Naive thymus-derived CD4-positive, alpha-beta T cell (primary cell): ENCODE data around the gene ZNF608. TPM values are rescaled to one million over a fixed set of nuclear protein-coding genes. Genes with fewer than 3 reads are reported as not detected.

Source experiments
- ATAC-seq: fragments of 150-1000 bp; cut with Tn5 transposase; 2 replicates; pipeline ENCODE4 v1.10.0; 2021; ENCODE audit warnings: mild to moderate bottlenecking, moderate library complexity
- CTCF ChIA-PET: fragments of 350-600 bp; sonication (Branson Sonifier 250); formaldehyde crosslinking; loops from one replicate; lab custom pipeline; 2021; ENCODE audit warnings: antibody characterized with exemption; lab: Charles Lee
- POLR2A ChIA-PET: fragments of 350-600 bp; sonication (Branson Sonifier 250); formaldehyde crosslinking; loops from one replicate; lab custom pipeline; 2021; ENCODE audit warnings: antibody characterized with exemption, inconsistent platforms; lab: Charles Lee
- DNase-seq, 9 donors: peaks; one replicate each; pipeline versions ENCODE4 v3.0.0 to v3.0.0-alpha.2; 2020 to 2022; ENCODE audit warnings: mixed read lengths in 1 of 9
- H3K27ac ChIP-seq: one replicate; pipeline ENCODE4 v1.7.0; 2013; ENCODE audit warnings: mild to moderate bottlenecking, low read depth, low read length, moderate library complexity
- H3K27me3 ChIP-seq, 2 donors: one replicate each; pipeline ENCODE4 v1.7.0; 2013; ENCODE audit warnings: low read length in 2 of 2, mild to moderate bottlenecking in 2 of 2, moderate library complexity in 2 of 2; ENCODE audit not compliant: control insufficient read depth in 2 of 2, insufficient read depth in 2 of 2
- H3K36me3 ChIP-seq, 3 experiments: 1 replicate in 2 of 3; 2 replicates in 1 of 3; pipeline ENCODE4 v1.7.0; 2013; ENCODE audit warnings: low read length in 3 of 3, mild to moderate bottlenecking in 3 of 3, moderate library complexity in 1 of 3; ENCODE audit not compliant: insufficient read depth in 3 of 3, control insufficient read depth in 2 of 3
- H3K4me1 ChIP-seq, 2 donors: one replicate each; pipeline ENCODE4 v1.7.0; 2013; ENCODE audit warnings: low read length in 2 of 2, mild to moderate bottlenecking in 2 of 2, moderate library complexity in 1 of 2; ENCODE audit not compliant: control insufficient read depth in 2 of 2, insufficient read depth in 2 of 2
- H3K4me3 ChIP-seq: 2 replicates; pipeline ENCODE4 v1.7.0; 2013; ENCODE audit warnings: mild to moderate bottlenecking, low read length
- H3K9me3 ChIP-seq, 3 experiments: 1 replicate in 2 of 3; 2 replicates in 1 of 3; pipeline ENCODE4 v1.7.0; 2013; ENCODE audit warnings: low read length in 3 of 3; ENCODE audit not compliant: control insufficient read depth in 2 of 3
- H3K27ac Mint-ChIP-seq, 9 donors: one replicate each; pipeline ENCODE4 v1.8.0; 2020 to 2022; ENCODE audit warnings: mixed read lengths in 9 of 9, mild to moderate bottlenecking in 8 of 9, moderate library complexity in 5 of 9, inconsistent platforms in 2 of 9
- H3K27me3 Mint-ChIP-seq, 5 donors: one replicate each; pipeline ENCODE4 v1.8.0; 2021 to 2022; ENCODE audit warnings: mixed read lengths in 5 of 5, mild to moderate bottlenecking in 1 of 5
- H3K36me3 Mint-ChIP-seq, 5 donors: one replicate each; pipeline ENCODE4 v1.8.0; 2020 to 2022; ENCODE audit warnings: mixed read lengths in 5 of 5, mild to moderate bottlenecking in 3 of 5, inconsistent platforms in 1 of 5
- H3K4me1 Mint-ChIP-seq, 7 donors: one replicate each; pipeline ENCODE4 v1.8.0; 2020 to 2022; ENCODE audit warnings: mixed read lengths in 7 of 7, mild to moderate bottlenecking in 3 of 7, inconsistent platforms in 1 of 7
- H3K4me3 Mint-ChIP-seq, 10 donors: one replicate each; pipeline ENCODE4 v1.8.0; 2020 to 2022; ENCODE audit warnings: mild to moderate bottlenecking in 10 of 10, mixed read lengths in 10 of 10, moderate library complexity in 6 of 10, inconsistent platforms in 2 of 10
- H3K9me3 Mint-ChIP-seq, 11 donors: one replicate each; pipeline ENCODE4 v1.8.0; 2020 to 2022; ENCODE audit warnings: mixed read lengths in 11 of 11, mild to moderate bottlenecking in 4 of 11, inconsistent platforms in 1 of 11, moderate library complexity in 1 of 11
- intact Hi-C, 2 donors: fragments of 100-400 bp; cut with micrococcal nuclease; formaldehyde crosslinking; loops; one replicate each; pipeline ENCODE4 v1.15.1; 2023
- polyA plus RNA-seq, 2 donors: library from polyadenylated mRNA; unstranded; fragments of 300-500 nt; fragmentation: Illumina TruSeq; gene quantifications; one replicate each; pipeline ENCODE4 v1.2.3, GENCODE V29; 2021
- total RNA-seq, 6 experiments: library from RNA in 5 of 6; stranded (reverse) in 5 of 6; gene quantifications; 1 replicate in 5 of 6; 2 replicates in 1 of 6; pipeline ENCODE4 v1.2.3 and lab custom pipeline; 2021 to 2026

Gene ZNF608
- total and polyA plus RNA-seq, 7 experiments from 2014 or later, result 0.90 to 1.5 TPM; not detected in 5

GRCh38 chr5:124737651-124738050 is 8.8 kb downstream of the ZNF608 start:
- Histone ChIP-seq H3K9me3 (no peaks in the 10 kb centered on the region), H3K36me3 (no peaks in the 10 kb centered on the region), H3K27me3 (no peaks in the 10 kb centered on the region), H3K27ac (no peak overlapping the region), H3K4me3 (no peak overlapping the region), H3K4me1 (no peaks in the 10 kb centered on the region)
- POLR2A ChIA-PET, result no interaction called here
- Mint-ChIP-seq H3K4me3 (no peak overlapping the region), H3K4me1 (peaks cover 0 to 1% (median 0%) of the 10 kb centered on the region in 7 donors), H3K27ac (no peak overlapping the region), H3K9me3 (peaks cover 0 to 6% (median 3%) of the 10 kb centered on the region in 11 donors), H3K27me3 (peaks cover 23 to 49% (median 30%) of the 10 kb centered on the region in 5 donors), H3K36me3 (peaks cover 0 to 8% (median 0%) of the 10 kb centered on the region in 5 donors)
- CTCF ChIA-PET, result no interaction called here
- no peak for DNase-seq
- intact Hi-C loops, result no loop called here
- no peak for ATAC-seq

GRCh38 chr5:124736805-124737188 is 9.6 kb downstream of the ZNF608 start:
- no peak overlapping the region for H3K27ac ChIP-seq
- no peak for ATAC-seq
- Mint-ChIP-seq H3K27ac (no peak overlapping the region), H3K36me3 (peaks cover 0 to 8% (median 0%) of the 10 kb centered on the region in 5 donors), H3K4me1 (peaks cover 0 to 1% (median 0%) of the 10 kb centered on the region in 7 donors), H3K9me3 (peaks cover 0 to 6% (median 3%) of the 10 kb centered on the region in 11 donors), H3K4me3 (no peak overlapping the region), H3K27me3 (peaks cover 23 to 55% (median 33%) of the 10 kb centered on the region in 5 donors)
- intact Hi-C loops, result no loop called here
- no peaks in the 10 kb centered on the region for H3K27me3 ChIP-seq
- DNase-seq, result no peak
- no peaks in the 10 kb centered on the region for H3K4me1 ChIP-seq
- no peak overlapping the region for H3K4me3 ChIP-seq
- no peaks in the 10 kb centered on the region for H3K36me3 ChIP-seq
- no peaks in the 10 kb centered on the region for H3K9me3 ChIP-seq
- ChIA-PET POLR2A (no interaction called here), CTCF (no interaction called here)

GRCh38 chr5:124736082-124736804 is 10.2 kb downstream of the ZNF608 start:
- Histone ChIP-seq H3K9me3 (no peaks in the 10 kb centered on the region), H3K4me3 (no peak overlapping the region), H3K27ac (no peak overlapping the region), H3K27me3 (no peaks in the 10 kb centered on the region), H3K4me1 (no peaks in the 10 kb centered on the region), H3K36me3 (no peaks in the 10 kb centered on the region)
- DNase-seq (no peak), ATAC-seq (no peak)
- H3K4me3 Mint-ChIP-seq, result no peak overlapping the region
- H3K27me3 Mint-ChIP-seq, result peaks cover 23 to 57% (median 34%) of the 10 kb centered on the region in 5 donors
- H3K9me3 Mint-ChIP-seq, result peaks cover 0 to 6% (median 3%) of the 10 kb centered on the region in 11 donors
- H3K4me1 Mint-ChIP-seq, result peaks cover 0 to 1% (median 0%) of the 10 kb centered on the region in 7 donors
- peaks cover 0 to 8% (median 0%) of the 10 kb centered on the region in 5 donors for H3K36me3 Mint-ChIP-seq
- ChIA-PET CTCF (no interaction called here), POLR2A (no interaction called here)
- intact Hi-C loops, result no loop called here
- H3K27ac Mint-ChIP-seq, result no peak overlapping the region

- H3K4me3 Mint-ChIP-seq, result no peak overlapping the region
- POLR2A ChIA-PET, result no interaction called here
- H3K4me3 ChIP-seq, result no peak overlapping the region
Observed at GRCh38 chr5:124735169-124735858, 11.1 kb downstream of the ZNF608 start.

GRCh38 chr5:124734574-124735168 is 11.8 kb downstream of the ZNF608 start:
- CTCF ChIA-PET, result no interaction called here

More at GRCh38 chr5:124735169-124735858, 11.1 kb downstream of the ZNF608 start:
- no peak for DNase-seq
- Mint-ChIP-seq H3K27ac (no peak overlapping the region), H3K9me3 (peaks cover 0 to 6% (median 2%) of the 10 kb centered on the region in 11 donors), H3K36me3 (peaks cover 0 to 8% (median 0%) of the 10 kb centered on the region in 5 donors), H3K27me3 (peaks cover 20 to 57% (median 34%) of the 10 kb centered on the region in 5 donors), H3K4me1 (peaks cover 0 to 1% (median 0%) of the 10 kb centered on the region in 7 donors)
- CTCF ChIA-PET, result no interaction called here
- no peak for ATAC-seq
- Histone ChIP-seq H3K4me1 (no peaks in the 10 kb centered on the region), H3K27me3 (no peaks in the 10 kb centered on the region), H3K36me3 (no peaks in the 10 kb centered on the region), H3K27ac (no peak overlapping the region), H3K9me3 (no peaks in the 10 kb centered on the region)
- intact Hi-C loops, result no loop called here

GRCh38 chr5:124733329-124733650 is 13.1 kb downstream of the ZNF608 start:
- Histone ChIP-seq H3K36me3 (no peaks in the 10 kb centered on the region), H3K9me3 (no peaks in the 10 kb centered on the region), H3K27me3 (no peaks in the 10 kb centered on the region), H3K4me1 (no peaks in the 10 kb centered on the region), H3K4me3 (no peak overlapping the region), H3K27ac (no peak overlapping the region)
- ChIA-PET POLR2A (no interaction called here), CTCF (interaction anchor here (0.6 kb wide), 1 partner anchor 223 kb away, joined by 3 read pairs; no protein-coding TSS in a partner anchor)
- Mint-ChIP-seq H3K4me1 (peaks cover 0 to 1% (median 0%) of the 10 kb centered on the region in 7 donors), H3K4me3 (no peak overlapping the region), H3K27ac (no peak overlapping the region), H3K9me3 (peaks cover 0 to 6% (median 0%) of the 10 kb centered on the region in 11 donors), H3K36me3 (peaks cover 0 to 8% (median 0%) of the 10 kb centered on the region in 5 donors), H3K27me3 (peaks cover 14 to 49% (median 28%) of the 10 kb centered on the region in 5 donors)
- intact Hi-C loops, result no loop called here
- DNase-seq (no peak), ATAC-seq (no peak)

More at GRCh38 chr5:124734574-124735168, 11.8 kb downstream of the ZNF608 start:
- Histone ChIP-seq H3K9me3 (no peaks in the 10 kb centered on the region), H3K4me3 (no peak overlapping the region), H3K27me3 (no peaks in the 10 kb centered on the region), H3K4me1 (no peaks in the 10 kb centered on the region), H3K27ac (no peak overlapping the region), H3K36me3 (no peaks in the 10 kb centered on the region)
- Mint-ChIP-seq H3K4me3 (no peak overlapping the region), H3K27me3 (peaks cover 15 to 56% (median 29%) of the 10 kb centered on the region in 5 donors), H3K36me3 (peaks cover 0 to 8% (median 0%) of the 10 kb centered on the region in 5 donors), H3K4me1 (peaks cover 0 to 1% (median 0%) of the 10 kb centered on the region in 7 donors), H3K27ac (no peak overlapping the region), H3K9me3 (peaks cover 0 to 6% (median 2%) of the 10 kb centered on the region in 11 donors)
- DNase-seq, result no peak
- intact Hi-C loops, result no loop called here
- no peak for ATAC-seq
- POLR2A ChIA-PET, result no interaction called here
